HG03064 (cell line): ENCODE measurements around the gene CYB5R3.
"Not testable (repeated sequence)": the region's sequence is repeated elsewhere in the genome, so short reads cannot be mapped to it uniquely, and the experiment has no call there.

Experiments used
- ATAC-seq: cut with Tn5 transposase; IDR thresholded peaks from one replicate; pipeline ENCODE4 v1.9.1; 2021; ENCODE audit warnings: low read depth; ENCODE audit not compliant: unreplicated experiment

Gene CYB5R3

GRCh38 chr22:42577141-42577540 lies 72.1 kb downstream of the CYB5R3 start:
- not testable (repeated sequence) for ATAC-seq

DNA sequence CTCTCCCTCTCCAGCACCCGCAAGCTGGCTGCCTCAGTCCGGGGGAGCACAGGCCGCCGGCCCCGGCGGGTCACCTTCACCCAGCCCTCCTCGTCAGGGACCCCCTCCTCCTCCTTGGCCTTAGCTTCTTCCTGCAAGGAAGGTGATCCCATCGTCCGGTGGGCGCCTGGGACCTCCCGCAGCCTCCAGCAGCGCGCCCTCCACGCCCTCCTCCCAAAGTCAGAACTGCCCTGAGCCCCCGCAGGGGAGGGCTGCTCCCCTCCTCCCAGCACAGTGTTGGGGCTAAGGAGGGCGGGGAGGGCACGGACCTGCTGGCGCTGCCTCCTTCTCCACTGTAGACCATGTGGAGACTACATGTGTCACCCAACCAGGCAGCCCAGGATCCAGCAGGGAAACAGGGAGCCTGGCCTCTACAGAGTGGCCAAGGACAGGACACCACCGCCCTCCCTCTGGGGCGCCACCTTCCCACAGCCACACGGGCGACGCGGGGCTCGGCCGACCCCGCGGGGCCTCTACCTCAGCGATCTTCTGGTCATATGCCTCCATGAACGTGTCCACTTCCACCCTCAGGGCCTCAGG lies 73.1 kb downstream of the CYB5R3 start:
- not testable (repeated sequence) for ATAC-seq

- ATAC-seq = not testable (repeated sequence)
These were observed 74.7 kb downstream of the CYB5R3 start for GRCh38 chr22:42574468-42574867.

DNA sequence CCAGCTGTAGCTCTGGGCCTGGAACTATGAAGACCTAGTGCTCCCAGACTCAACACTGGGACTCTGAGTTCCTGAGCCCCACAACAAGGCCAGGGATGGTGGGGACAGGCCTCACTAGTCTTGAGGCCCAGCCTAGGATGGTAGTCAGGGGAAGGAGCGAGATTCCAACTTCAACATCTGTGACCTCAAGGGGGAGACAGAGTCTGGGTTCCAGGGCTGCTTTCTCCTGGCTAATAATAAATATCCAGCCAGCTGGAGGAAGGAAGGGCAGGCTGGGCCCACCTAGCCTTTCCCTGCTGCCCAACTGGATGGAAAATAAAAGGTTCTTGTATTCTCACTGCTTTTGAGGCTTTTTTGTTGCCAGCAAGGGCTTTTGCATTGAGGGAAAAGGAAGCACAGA lies 75.1 kb downstream of the CYB5R3 start:
- not testable (repeated sequence) for ATAC-seq

DNA sequence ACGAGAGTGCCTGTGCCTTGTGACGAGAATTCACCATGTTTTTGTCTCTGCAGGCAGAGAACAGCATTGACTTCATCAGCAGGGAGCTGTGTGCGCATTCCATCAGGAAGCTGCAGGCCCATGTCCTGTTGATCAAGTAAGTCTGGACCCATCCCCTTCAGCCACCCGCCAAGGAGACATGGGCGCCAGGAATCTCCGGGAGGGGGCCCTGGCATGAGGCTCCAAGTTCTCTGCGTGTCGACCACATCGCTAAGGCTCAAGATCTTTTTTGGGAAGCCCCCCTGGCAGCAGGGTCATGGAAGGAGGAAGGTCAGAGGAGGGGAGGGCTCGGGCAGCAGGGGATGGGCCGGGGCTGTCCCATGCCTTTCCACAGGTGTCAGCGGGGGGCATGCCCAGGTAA lies 78.1 kb downstream of the CYB5R3 start:
- ATAC-seq = not testable (repeated sequence)

DNA sequence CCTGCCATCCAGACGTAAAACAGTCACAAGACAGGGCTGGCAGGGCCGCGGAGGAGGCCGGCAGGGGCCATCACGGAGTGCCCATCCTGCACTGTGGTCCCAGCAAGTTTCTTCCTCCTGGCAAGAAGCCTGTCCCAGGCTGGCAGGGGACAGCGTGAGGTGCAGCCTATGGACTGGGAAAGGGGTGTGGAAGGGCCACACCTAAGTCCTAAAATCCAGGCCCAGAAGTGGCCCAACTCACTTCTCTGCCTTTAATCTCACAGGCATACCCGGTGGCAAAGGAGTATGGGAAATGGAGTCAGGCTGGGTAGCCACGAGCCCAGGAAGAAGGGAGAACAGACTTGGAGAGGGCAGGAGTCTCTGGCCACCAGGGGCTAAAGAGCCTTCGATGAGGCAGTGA lies 78.6 kb downstream of the CYB5R3 start:
- ATAC-seq = not testable (repeated sequence)

- ATAC-seq = not testable (repeated sequence)
These were observed 81.2 kb downstream of the CYB5R3 start for GRCh38 chr22:42567950-42568349.
